Body of pancreas (tissue), 4 donors: ENCODE results near the gene GNB1L. TPM values are rescaled to one million over a fixed set of nuclear protein-coding genes. Genes with fewer than 3 reads are reported as not detected.

ENCODE experiments used
- ATAC-seq: fragments of 150-250 bp; one replicate; pipeline ENCODE4 v1.9.1; 2016
- DNase-seq, 4 donors: peaks; one replicate each; pipeline ENCODE4 v3.0.0-alpha.2; 2019
- H3K27ac ChIP-seq, 4 donors: fragments of 200-600 bp; sonication (generic); 1 replicate in 3 of 4; 2 replicates in 1 of 4; pipeline versions ENCODE4 v1.5.1 to v1.6.1; 2016 to 2019; ENCODE audit warnings: mild to moderate bottlenecking in 1 of 4, mixed read lengths in 1 of 4, moderate library complexity in 1 of 4
- H3K27me3 ChIP-seq, 2 donors: fragments of 200-600 bp; sonication (generic); one replicate each; pipeline ENCODE4 v1.6.0; 2016; ENCODE audit warnings: mild to moderate bottlenecking in 1 of 2
- H3K36me3 ChIP-seq, 2 donors: fragments of 200-600 bp; sonication (generic); replicated peaks in 1 of 2; 2 replicates each; pipeline ENCODE4 v1.5.1; 2016; ENCODE audit warnings: low read depth in 2 of 2; ENCODE audit not compliant: insufficient read depth in 1 of 2
- H3K4me1 ChIP-seq: fragments of 200-600 bp; sonication (generic); one replicate; pipeline ENCODE4 v1.6.0; 2016
- H3K4me3 ChIP-seq, 2 donors: fragments of 200-600 bp; sonication (generic); 1 replicate in 1 of 2; 2 replicates in 1 of 2; pipeline ENCODE4 v1.5.1; 2016 to 2019
- H3K9me3 ChIP-seq, 3 donors: fragments of 200-600 bp; sonication (generic); 1 replicate in 2 of 3; 2 replicates in 1 of 3; pipeline ENCODE4 v1.5.1; 2016
- CTCF ChIP-seq, 7 experiments: fragments of 450-650 bp in 4 of 7; fragments of 200-600 bp in 3 of 7; sonication (generic) in 3 of 7; IDR thresholded peaks; one replicate each; pipeline ENCODE4 v1.5.1; 2016 to 2019; ENCODE audit warnings: antibody characterized with exemption in 7 of 7
- POLR2A ChIP-seq, 3 donors: fragments of 450-650 bp; IDR thresholded peaks; one replicate each; pipeline ENCODE4 v1.6.1; 2016; ENCODE audit warnings: antibody characterized with exemption in 3 of 3, mild to moderate bottlenecking in 2 of 3
- WGBS, 2 donors: methylation state at CpG; one replicate each; pipeline ENCODE4 v1.1.5; 2017; 5-methylcytosine and 5-hydroxymethylcytosine counted together
- intact Hi-C: fragments of 100-400 bp; cut with DNase I; formaldehyde crosslinking; loops from one replicate; pipeline ENCODE4 v1.15.1; 2023
- total RNA-seq, 2 donors: library from RNA; depleted of rRNA; stranded (reverse); fragments of >200 nt; gene quantifications; one replicate each; pipeline ENCODE4 v1.1.0, GENCODE V29; 2016

Gene GNB1L
- total RNA-seq, 2 donors from 2014 or later: 1.3 to 3.3 TPM

- peak; percentile 75 for ATAC-seq
- intact Hi-C loops: no loop called here
- no peak overlapping the region for H3K4me3 ChIP-seq
- H3K27ac ChIP-seq: no peak overlapping the region
- H3K4me1 ChIP-seq: peaks cover 35% of the 10 kb centered on the region
- 4 to 8% methylated on average over 15 to 61 of the region's 76 CpGs for WGBS, 2 donors
- no peaks in the 10 kb centered on the region for H3K36me3 ChIP-seq
- no peaks in the 10 kb centered on the region for H3K9me3 ChIP-seq
- peaks cover 0 to 31% of the 10 kb centered on the region in 2 donors for H3K27me3 ChIP-seq
- no peak for TF ChIP-seq POLR2A (IDR thresholded peaks at IDR 0.05)
- peak; percentile 36 to 67 (median 54) for TF ChIP-seq CTCF (IDR thresholded peaks at IDR 0.05)
- DNase-seq: peak; percentile 58 to 73 (median 66)
Measured at GRCh38 chr22:19756288-19757128, 98.2 kb downstream of the GNB1L start.

DNA sequence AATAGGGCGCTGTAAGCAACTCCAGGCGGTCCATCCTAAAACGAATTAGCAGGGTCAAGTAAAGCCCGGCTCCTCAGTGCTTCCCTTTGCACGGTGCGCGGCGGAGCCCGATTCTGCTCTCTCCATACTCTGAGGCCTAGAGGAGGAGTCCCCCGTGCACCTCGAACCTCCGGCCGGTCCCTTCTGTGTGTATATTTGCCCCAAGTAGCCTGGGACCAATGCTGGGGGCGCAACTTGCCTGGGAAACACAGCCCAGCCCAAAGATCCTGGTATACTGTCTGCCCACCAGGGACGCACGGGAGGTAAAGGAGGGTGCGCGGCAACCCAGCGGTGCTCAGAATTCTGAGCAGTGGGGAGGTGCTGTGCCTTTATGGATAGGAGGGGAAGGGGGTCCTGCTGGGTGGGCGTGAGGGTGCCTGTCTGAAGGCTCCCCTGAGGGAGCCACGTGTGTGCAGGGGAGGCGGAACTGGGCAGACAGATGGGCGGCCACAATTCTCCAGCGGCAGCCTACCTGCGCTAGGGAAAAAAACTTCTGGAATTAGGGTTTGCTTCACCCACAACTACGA is 98.9 kb downstream of the GNB1L start:
- intact Hi-C loops: no loop called here
- peaks cover 0 to 27% of the 10 kb centered on the region in 2 donors for H3K27me3 ChIP-seq
- ATAC-seq (no peak), DNase-seq (no peak)
- H3K4me3 ChIP-seq: no peak overlapping the region
- no peaks in the 10 kb centered on the region for H3K36me3 ChIP-seq
- no peaks in the 10 kb centered on the region for H3K9me3 ChIP-seq
- no peak for TF ChIP-seq CTCF (IDR thresholded peaks at IDR 0.05)
- H3K4me1 ChIP-seq: peaks cover 31% of the 10 kb centered on the region
- WGBS, 2 donors: 0 to 4% methylated on average over 7 to 26 of the region's 26 CpGs
- no peak overlapping the region for H3K27ac ChIP-seq

DNA sequence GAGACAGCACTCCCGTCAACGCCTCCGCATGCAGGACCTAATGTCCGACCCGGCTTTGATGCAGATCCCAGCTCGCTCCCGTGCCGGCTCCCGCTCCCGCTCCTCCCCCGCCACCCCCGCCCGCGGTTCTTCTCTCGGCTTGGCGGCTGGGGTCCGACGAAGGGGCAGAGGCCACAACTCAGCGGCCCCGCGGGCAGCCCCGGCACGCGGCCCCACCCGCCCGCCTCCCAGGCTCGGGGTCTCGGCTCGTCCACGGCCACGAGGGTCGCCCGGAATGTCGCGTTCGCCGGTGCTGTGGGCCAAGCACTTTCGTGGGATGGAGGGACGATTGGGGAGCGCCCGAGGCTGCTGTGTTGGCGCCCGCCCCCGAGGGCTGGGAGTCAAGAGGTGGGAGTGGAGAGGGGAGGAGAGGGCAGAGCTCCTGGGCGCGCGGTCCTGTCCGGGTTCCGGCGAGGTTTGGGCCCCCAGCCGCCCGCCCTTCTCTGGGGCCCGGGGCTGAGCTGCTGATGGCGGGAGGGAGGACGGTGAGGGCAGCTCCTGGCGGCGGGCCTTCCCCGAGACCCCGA is 99.4 kb downstream of the GNB1L start:
- H3K27me3 ChIP-seq: peaks cover 0 to 27% of the 10 kb centered on the region in 2 donors
- 2 to 11% methylated on average over 8 to 46 of the region's 59 CpGs for WGBS, 2 donors
- DNase-seq: no peak
- intact Hi-C loops: no loop called here
- no peak overlapping the region for H3K27ac ChIP-seq
- no peaks in the 10 kb centered on the region for H3K36me3 ChIP-seq
- H3K4me1 ChIP-seq: peaks cover 31% of the 10 kb centered on the region
- no peaks in the 10 kb centered on the region for H3K9me3 ChIP-seq
- no peak for TF ChIP-seq CTCF (IDR thresholded peaks at IDR 0.05)
- TF ChIP-seq POLR2A (IDR thresholded peaks at IDR 0.05): no peak
- no peak for ATAC-seq
- no peak overlapping the region for H3K4me3 ChIP-seq

DNA sequence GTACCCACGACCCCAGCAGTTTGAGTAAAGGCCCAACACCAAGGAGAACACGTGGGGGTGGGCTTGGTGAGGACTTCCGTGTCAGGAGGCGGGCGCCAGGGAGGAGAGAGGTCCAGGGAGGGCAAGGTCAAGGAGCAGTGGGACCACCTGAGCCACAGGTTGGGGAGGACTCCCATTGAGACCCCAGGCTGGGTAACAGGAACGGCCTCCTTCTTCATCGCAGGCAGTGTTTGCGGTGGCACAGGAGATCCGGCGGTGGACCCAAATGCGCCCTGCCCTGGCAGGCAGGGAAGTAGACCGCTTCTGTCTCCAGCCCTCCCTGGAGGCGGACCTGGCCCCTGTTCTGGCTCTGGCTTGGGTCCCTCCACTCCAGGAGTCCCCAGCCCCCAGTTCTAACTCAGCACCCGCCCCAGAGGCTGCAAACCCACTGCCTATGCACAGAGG is 100.0 kb downstream of the GNB1L start:
- no peak overlapping the region for H3K4me3 ChIP-seq
- peaks cover 30% of the 10 kb centered on the region for H3K4me1 ChIP-seq
- no peak overlapping the region for H3K27ac ChIP-seq
- no peaks in the 10 kb centered on the region for H3K36me3 ChIP-seq
- intact Hi-C loops: no loop called here
- DNase-seq (no peak), ATAC-seq (no peak)
- no peak for TF ChIP-seq POLR2A (IDR thresholded peaks at IDR 0.05)
- TF ChIP-seq CTCF (IDR thresholded peaks at IDR 0.05): no peak
- peaks cover 0 to 25% of the 10 kb centered on the region in 2 donors for H3K27me3 ChIP-seq
- 36 to 80% methylated on average over 2 to 14 of the region's 14 CpGs for WGBS, 2 donors
- no peaks in the 10 kb centered on the region for H3K9me3 ChIP-seq
